Stimulated activated CD8-positive, alpha-beta memory T cell treated with anti-CD3 and anti-CD28 coated beads, Interleukin-7, amount 100 ng/mL, for 48 hours (primary cell): Measurements from ENCODE around the gene NCAPG2.
"Not testable (repeated sequence)": the region's sequence is repeated elsewhere in the genome, so short reads cannot be mapped to it uniquely, and the experiment has no call there.

ENCODE experiments used
- DNase-seq, 2 donors: peaks; one replicate each; pipeline ENCODE4 v3.0.0-alpha.2; 2020; ENCODE audit warnings: low read depth in 1 of 2; ENCODE audit errors: extremely low read depth in 1 of 2

Gene NCAPG2

DNA sequence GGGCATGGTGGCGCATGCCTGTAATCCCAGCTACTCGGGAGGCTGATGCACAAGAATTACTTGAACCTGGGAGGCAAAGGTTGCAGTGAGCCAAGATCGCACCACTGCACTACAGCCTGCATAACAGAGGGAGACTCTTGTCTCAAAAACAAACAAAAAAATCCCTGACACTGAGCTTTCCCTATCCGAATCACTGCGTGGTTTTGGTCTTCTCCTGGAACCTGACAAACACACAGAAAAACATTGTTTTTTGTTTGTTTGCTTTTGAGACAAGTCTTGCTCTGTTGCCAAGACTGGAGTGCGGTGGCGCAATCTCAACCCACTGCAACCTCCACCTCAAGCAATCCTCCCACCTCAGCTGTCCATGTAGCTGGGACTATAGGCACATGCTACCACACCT, 66.6 kb downstream of the NCAPG2 start:
- no peak for DNase-seq

DNA sequence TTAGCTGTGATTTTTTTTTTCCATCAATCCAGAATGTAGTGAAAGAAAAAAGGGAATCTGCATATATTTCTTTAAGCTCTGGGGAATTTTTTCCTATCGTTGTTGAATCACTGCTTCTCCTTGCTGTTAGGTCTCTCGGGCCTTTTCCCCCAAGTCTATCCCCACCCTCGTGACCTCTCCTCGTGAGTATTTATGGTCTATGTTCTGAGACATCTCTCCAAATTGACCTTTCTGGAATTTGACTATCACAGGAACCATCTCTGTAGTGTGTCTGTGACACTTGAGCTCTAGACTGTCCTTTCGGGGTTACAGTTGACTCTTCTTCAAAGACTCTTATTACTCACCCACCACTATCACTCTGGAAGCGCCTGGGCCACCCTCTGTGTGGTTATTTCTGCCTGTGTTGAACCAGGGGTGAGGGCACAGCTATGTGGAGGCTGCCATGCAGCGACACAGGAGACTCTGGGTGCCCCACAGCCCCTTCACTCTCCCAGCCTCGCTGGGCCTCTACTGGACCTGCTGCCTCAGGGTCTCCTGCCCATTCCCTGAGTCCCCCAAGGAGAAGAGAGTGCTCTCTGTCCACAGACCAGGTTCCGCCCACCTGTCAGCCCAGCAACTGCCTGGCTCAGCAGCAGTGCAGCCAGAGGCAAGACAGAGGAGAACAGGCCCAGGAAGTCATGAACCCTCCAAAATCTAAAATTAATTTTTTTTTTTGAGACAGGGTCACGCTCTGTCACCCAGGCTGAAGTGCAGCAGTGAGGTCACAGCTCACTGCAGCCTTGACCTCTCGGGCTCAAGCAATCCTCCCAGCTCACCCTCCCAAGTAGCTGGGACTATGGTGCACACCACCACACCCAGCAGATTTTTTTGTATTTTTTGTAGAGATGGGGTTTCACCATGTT, 71.3 kb downstream of the NCAPG2 start:
- DNase-seq: no peak

DNA sequence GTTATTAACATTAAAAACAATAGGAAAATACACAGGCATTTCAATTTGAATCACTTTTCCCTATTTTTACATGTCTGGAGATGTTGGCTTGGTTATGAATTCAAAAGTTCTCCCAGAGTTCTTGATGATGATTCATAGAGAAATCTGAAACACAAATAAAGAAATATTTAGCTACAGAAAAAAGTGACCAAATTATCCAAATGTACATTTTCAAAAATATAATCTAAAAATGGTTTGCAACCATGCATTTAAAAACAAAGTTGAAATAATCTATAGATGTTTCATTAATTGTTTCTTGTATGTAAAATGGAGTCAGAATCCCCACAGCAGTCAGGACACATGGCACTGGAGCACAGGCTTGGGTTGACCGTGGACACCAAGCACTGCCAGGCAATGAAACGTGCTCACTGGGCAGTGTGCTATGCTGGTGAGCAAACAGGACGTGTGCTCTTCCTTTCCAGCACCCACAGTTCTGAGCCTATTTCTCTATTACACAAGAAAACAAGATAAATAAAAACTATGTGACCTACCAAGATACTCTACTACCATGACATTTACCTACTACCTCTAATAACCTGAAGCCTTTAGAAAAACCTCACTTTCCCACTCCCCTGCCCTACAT, 72.9 kb downstream of the NCAPG2 start:
- DNase-seq: no peak

DNA sequence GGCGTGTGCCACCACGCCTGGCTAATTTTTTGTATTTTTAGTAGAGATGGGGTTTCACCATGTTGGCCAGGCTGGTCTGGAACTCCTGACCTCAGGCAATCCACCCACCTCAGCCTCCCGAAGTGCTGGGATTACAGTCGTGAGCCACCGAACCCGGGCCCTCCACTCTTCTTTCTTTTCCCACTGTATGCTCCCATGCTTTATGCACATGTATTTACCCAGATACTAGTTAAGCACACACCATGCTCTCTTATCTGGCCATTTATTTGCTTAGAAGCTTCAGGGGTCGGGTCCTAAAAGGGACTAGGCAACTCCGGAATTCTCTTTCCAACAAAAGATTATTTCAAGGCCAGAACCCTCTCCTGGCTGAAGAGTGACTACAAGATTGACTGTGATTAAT, 78.3 kb downstream of the NCAPG2 start:
- not testable (repeated sequence) for DNase-seq

GRCh38 chr7:158623241-158623640, 81.4 kb downstream of the NCAPG2 start:
- no peak for DNase-seq

DNA sequence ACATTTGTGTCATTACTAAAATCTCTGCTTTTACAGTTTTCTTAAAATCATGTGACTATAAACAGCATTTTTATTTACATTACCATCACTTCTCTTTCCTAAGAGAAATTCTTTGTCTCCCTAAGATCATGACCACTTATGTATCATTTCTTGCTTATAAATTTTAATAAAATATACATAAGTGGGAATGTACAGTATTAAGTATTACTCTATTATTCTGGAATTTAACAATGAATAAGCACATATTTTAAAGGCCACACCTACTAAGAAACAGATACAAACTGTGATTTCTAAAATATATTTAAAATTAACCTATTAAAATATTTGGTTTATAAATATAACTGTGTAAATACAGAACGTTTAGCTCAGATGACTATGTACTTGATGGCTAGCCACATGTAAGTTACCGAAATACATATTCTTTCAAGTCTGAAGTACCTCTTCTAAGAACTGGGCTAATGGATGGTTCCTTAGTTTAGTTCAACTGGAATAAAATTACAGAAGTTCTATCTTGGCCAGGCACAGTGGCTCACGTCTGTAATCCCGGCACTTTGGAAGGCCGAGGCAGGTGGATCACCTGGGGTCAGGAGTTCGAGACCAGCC, 83.7 kb downstream of the NCAPG2 start:
- no peak for DNase-seq

GRCh38 chr7:158620418-158620817, 84.2 kb downstream of the NCAPG2 start:
- no peak for DNase-seq

DNA sequence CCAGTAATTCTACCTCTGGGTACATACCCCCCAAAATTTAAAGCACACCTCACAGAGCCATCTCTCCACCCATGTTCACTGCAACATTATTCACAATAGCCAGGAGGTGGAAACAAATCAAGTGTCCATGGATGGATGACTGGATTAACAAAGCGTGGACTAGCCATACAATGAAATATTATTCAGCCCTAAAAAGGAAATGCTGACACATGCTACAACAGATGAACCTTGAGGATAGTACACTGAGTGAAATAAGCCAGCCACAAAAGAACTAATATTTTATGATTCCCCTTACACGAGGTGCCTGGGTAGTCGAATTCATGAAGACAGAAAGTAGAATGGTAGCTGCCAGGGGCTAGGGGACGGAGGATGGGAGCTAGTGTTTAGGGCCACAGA, 85.9 kb downstream of the NCAPG2 start:
- DNase-seq: no peak

- DNase-seq: no peak
Measured at GRCh38 chr7:158617737-158618128, 86.9 kb downstream of the NCAPG2 start.

DNA sequence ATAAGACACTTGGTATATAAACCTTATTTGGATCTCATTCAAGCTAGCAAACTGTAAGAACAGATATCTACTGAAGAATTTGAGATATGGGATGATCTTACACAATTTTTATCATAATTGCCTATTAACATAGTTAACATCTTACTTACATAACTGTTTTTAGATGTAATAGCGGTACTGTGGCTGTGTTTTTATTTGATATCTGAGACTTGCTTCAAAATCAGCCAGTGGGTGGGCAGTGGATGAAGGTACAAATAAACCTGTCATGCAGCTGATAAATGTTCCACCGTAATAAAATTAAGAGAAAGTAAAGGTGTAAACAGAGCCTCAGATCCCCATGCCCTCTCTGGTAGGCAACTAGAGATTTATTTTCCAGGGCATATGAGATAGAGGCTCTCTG, 88.6 kb downstream of the NCAPG2 start:
- DNase-seq: no peak

- DNase-seq: no peak
Measured at GRCh38 chr7:158614700-158615099, 89.9 kb downstream of the NCAPG2 start.

DNA sequence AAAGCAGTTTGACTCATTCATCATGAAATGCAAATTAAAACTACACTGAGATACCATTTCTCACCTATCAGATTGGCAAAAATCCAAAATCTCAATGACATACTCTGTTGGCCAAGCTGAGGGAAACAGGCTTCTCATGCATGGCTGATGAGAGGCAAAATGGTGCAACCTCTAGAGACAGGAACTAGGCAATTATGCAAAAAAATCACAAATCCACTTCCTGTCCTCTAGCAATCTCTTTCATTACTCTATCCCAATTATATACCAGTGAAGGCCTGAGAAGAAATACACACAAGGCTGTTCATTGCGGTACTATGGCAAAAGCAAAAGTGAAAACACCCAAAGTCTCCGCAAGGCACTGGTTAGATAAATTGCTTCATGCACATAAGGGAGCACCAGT, 91.1 kb downstream of the NCAPG2 start:
- DNase-seq: no peak

DNA sequence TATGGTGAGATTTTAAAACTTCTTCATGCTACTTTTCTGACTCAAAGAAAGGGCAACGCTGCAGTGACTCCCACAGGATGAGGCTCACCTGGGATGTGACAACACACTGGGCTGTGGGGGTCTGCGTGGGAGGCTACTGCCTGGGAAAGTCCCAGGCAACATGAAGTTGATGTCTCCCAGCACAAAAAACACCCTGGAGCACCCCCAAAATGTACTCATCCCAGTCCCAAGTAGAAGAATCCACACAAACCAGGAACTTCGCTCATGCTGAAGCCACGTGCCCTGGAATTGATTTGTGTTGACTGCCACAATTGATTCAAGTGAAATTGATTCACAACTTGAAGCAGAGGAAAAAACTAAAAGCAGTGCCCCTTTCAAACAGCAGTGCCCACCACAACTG, 92.1 kb downstream of the NCAPG2 start:
- DNase-seq: no peak

DNA sequence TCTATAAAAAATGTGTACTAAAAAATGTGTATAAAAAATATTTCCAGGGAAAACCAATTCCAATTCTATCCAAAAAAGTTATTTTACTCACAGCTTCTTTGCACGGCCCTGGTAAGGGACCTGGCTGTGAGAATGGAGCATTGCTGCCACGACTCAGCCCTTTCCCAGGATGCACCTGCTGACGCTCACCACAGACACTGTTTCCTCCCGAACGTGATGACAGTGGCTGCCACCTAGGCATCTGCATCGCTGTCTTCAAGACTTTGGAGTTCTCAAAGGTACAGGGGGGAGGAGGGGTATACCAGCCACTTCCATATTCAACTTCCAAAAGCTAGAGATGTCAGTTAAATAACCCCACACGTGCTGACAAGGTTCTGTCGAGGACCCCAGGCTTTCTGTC, 93.1 kb downstream of the NCAPG2 start:
- no peak for DNase-seq

GRCh38 chr7:158609313-158609974, 95.2 kb downstream of the NCAPG2 start:
- DNase-seq: no peak

DNA sequence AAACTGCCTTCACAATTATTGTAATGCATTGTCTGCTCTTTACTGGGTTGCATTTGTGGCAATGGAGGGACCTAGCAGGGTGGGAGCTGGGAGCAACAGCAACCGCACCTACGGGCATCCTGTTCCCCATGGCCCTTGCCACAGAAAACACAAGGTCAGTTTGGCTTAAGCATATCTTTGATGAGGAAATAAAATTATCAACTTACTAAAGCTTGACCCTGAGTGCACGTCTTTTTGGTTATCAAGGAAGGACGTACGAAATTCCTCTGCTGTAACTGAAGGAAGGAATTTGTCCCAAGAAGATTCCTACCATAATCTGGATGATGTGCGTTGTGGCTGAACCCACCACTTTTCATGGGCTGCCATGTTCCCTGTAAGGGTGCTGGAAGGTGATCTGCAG, 97.0 kb downstream of the NCAPG2 start:
- no peak for DNase-seq

- no peak for DNase-seq
Measured at GRCh38 chr7:158606671-158607424, 97.8 kb downstream of the NCAPG2 start.

GRCh38 chr7:158606129-158606528, 98.5 kb downstream of the NCAPG2 start:
- DNase-seq: no peak

- no peak for DNase-seq
Measured at GRCh38 chr7:158603773-158604755, 100.5 kb downstream of the NCAPG2 start.
